ENCODE results near the gene PRKCD.

PRKCD gene

DNA sequence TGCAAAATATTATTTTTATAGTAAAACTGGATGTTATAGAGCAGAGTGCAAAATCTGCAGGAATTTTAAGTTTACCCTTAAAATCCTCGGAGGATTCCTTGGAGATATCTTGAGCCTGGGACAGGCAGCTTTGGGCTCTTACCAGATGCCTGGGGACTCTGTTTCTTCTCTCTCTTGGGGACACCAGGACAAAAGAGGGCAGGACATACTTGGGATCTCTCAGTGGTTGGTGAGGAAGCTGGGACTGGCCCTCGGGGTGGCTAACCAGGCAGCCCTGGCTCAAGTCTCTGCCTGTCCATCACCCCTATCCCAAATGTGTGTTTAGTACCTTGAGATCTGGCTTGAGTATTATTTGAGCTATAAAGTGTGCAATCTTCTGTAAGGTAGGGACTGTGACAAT lies 56.2 kb downstream of the PRKCD start:
- TF ChIP-seq, protein P1, sequence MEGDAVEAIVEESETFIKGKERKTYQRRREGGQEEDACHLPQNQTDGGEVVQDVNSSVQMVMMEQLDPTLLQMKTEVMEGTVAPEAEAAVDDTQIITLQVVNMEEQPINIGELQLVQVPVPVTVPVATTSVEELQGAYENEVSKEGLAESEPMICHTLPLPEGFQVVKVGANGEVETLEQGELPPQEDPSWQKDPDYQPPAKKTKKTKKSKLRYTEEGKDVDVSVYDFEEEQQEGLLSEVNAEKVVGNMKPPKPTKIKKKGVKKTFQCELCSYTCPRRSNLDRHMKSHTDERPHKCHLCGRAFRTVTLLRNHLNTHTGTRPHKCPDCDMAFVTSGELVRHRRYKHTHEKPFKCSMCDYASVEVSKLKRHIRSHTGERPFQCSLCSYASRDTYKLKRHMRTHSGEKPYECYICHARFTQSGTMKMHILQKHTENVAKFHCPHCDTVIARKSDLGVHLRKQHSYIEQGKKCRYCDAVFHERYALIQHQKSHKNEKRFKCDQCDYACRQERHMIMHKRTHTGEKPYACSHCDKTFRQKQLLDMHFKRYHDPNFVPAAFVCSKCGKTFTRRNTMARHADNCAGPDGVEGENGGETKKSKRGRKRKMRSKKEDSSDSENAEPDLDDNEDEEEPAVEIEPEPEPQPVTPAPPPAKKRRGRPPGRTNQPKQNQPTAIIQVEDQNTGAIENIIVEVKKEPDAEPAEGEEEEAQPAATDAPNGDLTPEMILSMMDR (IDR thresholded peaks at IDR 0.05; ENCODE audit: low read depth, low read length), result no peak
- no peaks in the 10 kb centered on the region for H3K27me3 ChIP-seq
- no peaks in the 10 kb centered on the region for H3K4me1 ChIP-seq
- H3K9me3 ChIP-seq, result no peaks in the 10 kb centered on the region
- no peak for DNase-seq
- H3K36me3 ChIP-seq, result no peaks in the 10 kb centered on the region
- H3K4me3 ChIP-seq (ENCODE audit: low read depth, low read length), result no peak overlapping the region

DNA sequence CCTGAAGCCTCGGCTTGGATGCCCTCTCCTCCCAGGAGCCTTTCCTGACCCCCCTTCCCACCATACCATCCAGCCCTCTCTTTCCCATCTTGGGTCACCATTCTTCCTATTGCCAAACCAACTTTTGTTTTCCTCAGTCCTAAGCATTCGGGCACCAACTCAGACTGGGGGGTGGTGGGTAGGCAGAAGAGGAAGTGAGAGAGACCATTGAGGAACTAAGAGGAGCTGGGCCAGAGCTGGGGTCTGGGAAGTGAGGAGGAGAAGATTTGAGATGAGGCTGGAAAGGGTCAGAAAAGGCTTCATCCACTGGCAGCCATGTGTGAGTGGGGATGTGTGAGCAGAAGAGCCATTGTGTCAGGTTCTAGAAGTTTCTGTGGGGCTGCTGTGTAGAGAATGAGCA lies 57.1 kb downstream of the PRKCD start:
- no peaks in the 10 kb centered on the region for H3K36me3 ChIP-seq
- H3K9me3 ChIP-seq, result no peaks in the 10 kb centered on the region
- H3K4me1 ChIP-seq, result no peaks in the 10 kb centered on the region
- TF ChIP-seq, protein P1 (IDR thresholded peaks at IDR 0.05; ENCODE audit: low read depth, low read length), result no peak
- no peak for DNase-seq
- H3K4me3 ChIP-seq (ENCODE audit: low read depth, low read length), result no peak overlapping the region
- no peaks in the 10 kb centered on the region for H3K27me3 ChIP-seq

DNA sequence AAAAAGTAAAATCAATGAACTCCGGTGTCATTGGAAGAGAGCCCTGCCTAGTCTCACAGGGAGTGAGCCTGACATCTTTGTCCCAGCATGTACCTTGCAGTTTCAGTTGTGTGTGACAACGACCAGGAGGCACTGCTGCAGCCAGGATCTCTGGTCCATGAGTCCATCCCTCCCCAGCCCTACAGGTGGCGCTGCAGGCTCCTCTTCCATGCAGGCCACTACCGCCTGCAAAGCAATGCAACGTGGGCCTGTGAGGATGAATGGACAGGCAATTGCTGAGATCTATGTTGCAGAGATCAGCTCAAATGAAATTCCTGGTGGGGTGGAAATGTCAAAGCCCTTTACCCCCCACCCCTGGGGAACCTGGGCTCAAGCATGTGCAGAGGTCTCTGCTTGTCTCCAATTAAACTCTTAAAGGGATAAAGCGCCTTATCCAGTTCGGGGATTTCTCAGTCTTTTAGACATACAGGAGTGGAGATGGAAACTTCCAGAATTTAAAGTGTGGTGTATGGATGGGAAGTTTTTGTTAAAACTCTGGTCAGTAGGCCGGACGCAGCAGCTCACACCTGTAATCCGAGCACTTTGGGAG lies 59.0 kb downstream of the PRKCD start:
- Histone ChIP-seq H3K27me3 (no peaks in the 10 kb centered on the region), H3K9me3 (no peaks in the 10 kb centered on the region), H3K4me3 (ENCODE audit: low read depth, low read length) (no peak overlapping the region), H3K36me3 (peaks cover 4% of the 10 kb centered on the region), H3K4me1 (no peaks in the 10 kb centered on the region)
- peak; percentile 82 for DNase-seq
- TF ChIP-seq, protein P1 (IDR thresholded peaks at IDR 0.05; ENCODE audit: low read depth, low read length), result peak; percentile 88

DNA sequence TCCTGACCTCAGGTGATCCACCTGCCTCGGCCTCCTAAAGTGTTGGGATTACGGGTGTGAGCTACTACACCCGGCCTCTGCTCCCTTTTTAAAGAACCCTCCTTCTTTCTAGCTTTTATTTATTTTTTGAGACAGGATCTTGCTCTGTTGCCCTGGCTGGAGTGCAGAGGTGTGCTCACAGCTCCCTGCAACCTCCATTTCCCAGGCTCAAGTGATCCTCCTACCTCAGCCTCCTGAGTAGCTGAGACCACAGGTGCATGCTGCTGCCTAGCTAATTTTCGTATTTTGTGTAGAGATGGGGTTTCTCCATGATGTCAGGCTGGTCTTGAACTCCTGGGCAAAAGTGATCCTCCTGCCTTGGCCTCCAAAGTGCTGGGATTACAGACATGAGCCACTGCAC lies 60.3 kb downstream of the PRKCD start:
- H3K36me3 ChIP-seq, result peaks cover 10% of the 10 kb centered on the region
- TF ChIP-seq, protein P1 (IDR thresholded peaks at IDR 0.05; ENCODE audit: low read depth, low read length), result no peak

DNA sequence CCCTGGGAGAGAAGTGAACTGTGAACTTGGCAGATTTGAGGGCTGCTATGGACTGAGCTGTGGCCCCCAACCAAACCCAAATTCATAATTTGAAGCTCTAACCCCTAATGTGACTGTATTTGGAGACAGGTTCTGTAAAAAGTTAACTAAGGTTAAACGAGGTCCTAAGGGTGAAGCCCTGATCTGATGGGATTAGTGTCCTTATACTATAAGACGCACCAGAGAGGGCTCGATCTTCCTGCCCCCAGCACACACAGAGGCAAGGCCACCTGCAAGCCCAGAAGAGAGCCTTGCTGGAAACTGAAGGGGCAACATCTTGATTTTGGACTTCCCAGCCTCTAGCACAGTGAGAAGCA lies 60.8 kb downstream of the PRKCD start:
- no peaks in the 10 kb centered on the region for H3K4me1 ChIP-seq
- no peaks in the 10 kb centered on the region for H3K27me3 ChIP-seq
- TF ChIP-seq, protein P1 (IDR thresholded peaks at IDR 0.05; ENCODE audit: low read depth, low read length), result no peak
- no peak for DNase-seq
- H3K9me3 ChIP-seq, result no peaks in the 10 kb centered on the region
- H3K4me3 ChIP-seq (ENCODE audit: low read depth, low read length), result no peak overlapping the region
- peaks cover 13% of the 10 kb centered on the region for H3K36me3 ChIP-seq

More for the DNA sequence above, 60.3 kb downstream of the PRKCD start:
- Histone ChIP-seq H3K9me3 (no peaks in the 10 kb centered on the region), H3K27me3 (no peaks in the 10 kb centered on the region), H3K4me1 (no peaks in the 10 kb centered on the region), H3K4me3 (ENCODE audit: low read depth, low read length) (no peak overlapping the region)
- DNase-seq, result no peak

DNA sequence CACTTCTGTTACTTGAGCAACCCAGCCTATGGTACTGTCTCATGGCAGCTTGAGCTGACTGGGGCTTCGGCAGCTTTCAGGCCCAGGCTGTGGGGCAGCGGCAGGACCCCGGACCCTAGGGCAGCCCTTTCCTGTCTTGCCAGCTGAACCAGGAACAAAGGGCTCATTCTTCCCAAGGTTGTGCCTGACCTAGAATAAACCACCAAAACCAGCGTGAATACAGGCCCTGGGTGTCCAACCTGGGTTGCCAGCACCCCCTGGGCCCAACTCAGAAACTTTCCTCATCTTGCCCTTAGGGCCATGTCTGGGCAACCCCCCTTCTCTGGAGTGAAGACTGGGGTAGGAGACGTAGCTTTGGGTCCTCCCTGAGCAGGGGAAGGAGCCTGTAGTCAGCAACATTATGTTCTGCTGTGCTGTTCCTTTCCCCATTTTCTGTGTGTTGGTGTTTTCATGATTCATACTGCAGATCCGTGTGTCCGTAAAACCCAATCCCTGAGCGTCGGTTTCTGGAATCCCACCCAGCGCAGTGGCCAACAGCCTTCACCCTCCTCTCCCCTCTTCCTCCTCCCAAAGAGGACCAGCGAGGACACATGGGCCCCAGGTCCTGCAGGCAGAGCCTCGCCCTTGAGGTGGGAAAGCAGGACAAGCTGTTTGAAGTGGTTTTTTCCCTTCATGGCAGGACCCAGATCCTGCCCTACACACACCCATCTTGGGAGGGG lies 61.3 kb downstream of the PRKCD start:
- TF ChIP-seq, protein P1 (IDR thresholded peaks at IDR 0.05; ENCODE audit: low read depth, low read length), result no peak
- H3K4me1 ChIP-seq, result no peaks in the 10 kb centered on the region
- H3K9me3 ChIP-seq, result no peaks in the 10 kb centered on the region
- peaks cover 17% of the 10 kb centered on the region for H3K36me3 ChIP-seq
- H3K4me3 ChIP-seq (ENCODE audit: low read depth, low read length), result no peak overlapping the region
- no peaks in the 10 kb centered on the region for H3K27me3 ChIP-seq
- no peak for DNase-seq

All from BE2C (cell line).